GM12873 (cell line): ENCODE measurements around the gene CCR7.

Experiments used
- CTCF ChIP-seq: IDR thresholded peaks from 2 replicates; pipeline ENCODE4 v1.5.1; 2012; ENCODE audit warnings: low read depth, mild to moderate bottlenecking, moderate library complexity, low read length, control low read depth; ENCODE audit not compliant: insufficient read depth; ENCODE audit errors: missing control alignments

CCR7 gene

GRCh38 chr17:40608061-40608581 lies 42.8 kb upstream of the CCR7 start:
- no peak for TF ChIP-seq CTCF

GRCh38 chr17:40607641-40608040 lies 42.4 kb upstream of the CCR7 start:
- no peak for TF ChIP-seq CTCF

GRCh38 chr17:40606548-40607353 lies 41.5 kb upstream of the CCR7 start:
- TF ChIP-seq CTCF: no peak

GRCh38 chr17:40605306-40605705 lies 40.0 kb upstream of the CCR7 start:
- no peak for TF ChIP-seq CTCF

- no peak for TF ChIP-seq CTCF
Measured at GRCh38 chr17:40604327-40605080, 39.2 kb upstream of the CCR7 start.

- no peak for TF ChIP-seq CTCF
Measured at GRCh38 chr17:40602445-40603443, 37.5 kb upstream of the CCR7 start.
